GM12878 (cell line): ENCODE data around the gene ARF5. TPM values are rescaled to one million over a fixed set of nuclear protein-coding genes. Genes with fewer than 3 reads are reported as not detected.

Experiments
- ATAC-seq: fragments of 200-7000 bp; cut with Tn5 transposase; 3 replicates; pipeline ENCODE4 v1.9.1; 2020; ENCODE audit warnings: mild to moderate bottlenecking, moderate library complexity
- BruUV-seq: library from RNA; stranded (reverse); fragments of 400-500 nt; replicated peaks from 2 replicates; lab custom pipeline; 2021; lab: Mats Ljungman, UMichigan
- CTCF ChIA-PET: fragments of 300-600 bp; sonication (Branson Sonifier 250); formaldehyde crosslinking; extraction: SDS; loops from one replicate; lab custom pipeline; 2021; ENCODE audit warnings: inconsistent platforms; lab: Yijun Ruan, JAX
- POLR2A ChIA-PET: fragments of 350-600 bp; formaldehyde crosslinking; extraction: SDS; loops from one replicate; lab custom pipeline; 2021; ENCODE audit warnings: inconsistent platforms; lab: Charles Lee
- RAD21 ChIA-PET: fragments of 300-600 bp; sonication (Branson Sonifier 250); formaldehyde crosslinking; loops from one replicate; lab custom pipeline; 2023; ENCODE audit warnings: antibody characterized with exemption; ENCODE audit not compliant: unreplicated experiment; lab: Charles Lee
- SMC1A ChIA-PET: fragments of 300-600 bp; sonication (Branson Sonifier 250); formaldehyde crosslinking; loops from one replicate; lab custom pipeline; 2023; ENCODE audit not compliant: unreplicated experiment, uncharacterized antibody; lab: Charles Lee
- DNase-seq: peaks from one replicate; pipeline ENCODE4 v3.0.0-alpha.2; 2011; ENCODE audit warnings: low read depth, low spot score
- FAIRE-seq: peaks from 3 replicates; lab custom pipeline; 2011; peaks lifted over from hg19 to GRCh38; lab: Jason Lieb, UNC
- H2AFZ ChIP-seq: 2 replicates; pipeline ENCODE4 v1.6.0; 2011; ENCODE audit warnings: low read depth, low read length, control low read depth; ENCODE audit not compliant: control insufficient read depth
- H3K27ac ChIP-seq: 2 replicates; pipeline ENCODE4 v1.5.1; 2011; ENCODE audit warnings: control low read depth; ENCODE audit not compliant: control insufficient read depth, insufficient read depth
- H3K27me3 ChIP-seq, 2 experiments: replicated peaks in 1 of 2; 2 replicates each; pipeline versions ENCODE4 v1.6.0 to v1.6.1; 2011; ENCODE audit warnings: low read length in 1 of 2; ENCODE audit not compliant: control insufficient read depth in 2 of 2, insufficient read depth in 2 of 2
- H3K36me3 ChIP-seq, 2 experiments: 2 replicates each; pipeline ENCODE4 v1.5.1; 2011; ENCODE audit warnings: low read length in 1 of 2; ENCODE audit not compliant: control insufficient read depth in 2 of 2, insufficient read depth in 2 of 2
- H3K4me1 ChIP-seq: 2 replicates; pipeline ENCODE4 v1.6.1; 2011; ENCODE audit warnings: mild to moderate bottlenecking, low read length, moderate library complexity, mixed read lengths; ENCODE audit not compliant: control insufficient read depth, insufficient read depth
- H3K4me2 ChIP-seq: 2 replicates; pipeline ENCODE4 v1.6.0; 2011; ENCODE audit warnings: control low read depth; ENCODE audit not compliant: control insufficient read depth, insufficient read depth
- H3K4me3 ChIP-seq: fragments of 200-600 bp; sonication (generic); 2 replicates; pipeline ENCODE4 v1.5.1; 2016
- H3K79me2 ChIP-seq: 2 replicates; pipeline ENCODE4 v1.6.0; 2011; ENCODE audit warnings: low read length; ENCODE audit not compliant: control insufficient read depth, insufficient read depth
- H3K9ac ChIP-seq: 2 replicates; pipeline ENCODE4 v1.8.0; 2011; ENCODE audit warnings: low read length, control low read depth, mixed read lengths; ENCODE audit not compliant: control insufficient read depth, insufficient read depth
- H3K9me3 ChIP-seq: replicated peaks from 3 replicates; pipeline ENCODE4 v1.5.1; 2011; ENCODE audit warnings: mild to moderate bottlenecking, low read length; ENCODE audit not compliant: control insufficient read depth, insufficient read depth
- H4K20me1 ChIP-seq: 2 replicates; pipeline ENCODE4 v1.6.0; 2011; ENCODE audit not compliant: control insufficient read depth, insufficient read depth
- ETV6 ChIP-seq, 2 experiments: fragments of 450-650 bp in 1 of 2; IDR thresholded peaks in 1 of 2; conservative IDR thresholded peaks in 1 of 2; 2 replicates each; pipeline ENCODE4 v1.6.1; 2014; ENCODE audit warnings: antibody characterized with exemption in 1 of 2, borderline replicate concordance in 1 of 2, low read depth in 1 of 2, mild to moderate bottlenecking in 1 of 2, moderate library complexity in 1 of 2
- WGBS: methylation state at CpG from one replicate; pipeline ENCODE4 v1.1.6; 2016; ENCODE audit warnings: low lambda C conversion rate; ENCODE audit not compliant: insufficient replicate concordance, insufficient coverage; ENCODE audit errors: missing lambda C conversion rate; 5-methylcytosine and 5-hydroxymethylcytosine counted together
- in situ Hi-C: fragments of 300-500 bp; cut with MboI; formaldehyde crosslinking; loops from 9 replicates; pipeline ENCODE4 v1.14.3; 2018; ENCODE audit warnings: mixed read lengths
- intact Hi-C: fragments of 100-400 bp; cut with micrococcal nuclease; formaldehyde crosslinking; loops from one replicate; pipeline ENCODE4 v1.14.2; 2022; ENCODE audit not compliant: unreplicated experiment
- polyA plus RNA-seq, 11 experiments: library from polyadenylated mRNA; depleted of rRNA in 4 of 11; unstranded in 6 of 11; stranded (reverse) in 5 of 11; fragments of >200 nt; fragmentation: Nextera tagmentation in 4 of 11; fragmentation: Illumina TruSeq in 1 of 11; extraction: Ambion mirVana in 4 of 11; extraction: Trizol in 1 of 11; gene quantifications; 1 replicate in 1 of 11; 2 replicates in 10 of 11; pipeline versions ENCODE4 v1.2.1 to v1.2.3, GENCODE V29; 2011 to 2016; ENCODE audit warnings: inconsistent platforms in 2 of 11, missing spikeins in 2 of 11, low read depth in 1 of 11
- total RNA-seq, 4 experiments: library from RNA; depleted of rRNA in 3 of 4; stranded (reverse); fragments of >200 nt in 3 of 4; fragmentation: Illumina TruSeq in 1 of 4; extraction: Trizol in 1 of 4; gene quantifications; 2 replicates each; pipeline versions ENCODE4 v1.2.1 to v1.2.3, GENCODE V29; 2013 to 2021
- TF ChIP-seq, protein P1 (sequence below), 3 experiments: IDR thresholded peaks in 2 of 3; conservative IDR thresholded peaks in 1 of 3; 2 replicates each; pipeline ENCODE4 v1.5.1; 2011; ENCODE audit warnings: low read depth in 3 of 3, low read length in 3 of 3, mild to moderate bottlenecking in 3 of 3, control low read depth in 2 of 3, moderate library complexity in 2 of 3, inconsistent platforms in 1 of 3, mixed read lengths in 1 of 3; ENCODE audit not compliant: control insufficient read depth in 2 of 3, insufficient read depth in 1 of 3; ENCODE audit errors: extremely low read depth in 1 of 3

Gene ARF5
- total and polyA plus RNA-seq, 10 of the 15 experiments (the other 5 are each of a cell fraction or from before 2014, with no cell fraction given): 11.0 to 210 (median 131) TPM

GRCh38 chr7:127578036-127578684 lies 10.1 kb upstream of the ARF5 start:
- Histone ChIP-seq H3K4me1 (no peaks in the 10 kb centered on the region), H3K79me2 (no peaks in the 10 kb centered on the region; the same call in 1 of the 2 replicates)

More at GRCh38 chr7:127578036-127578684, 10.1 kb upstream of the ARF5 start:
- ChIA-PET CTCF (interaction anchor here (0.5 kb wide), 1 partner anchor 896 kb away, joined by 3 read pairs; no protein-coding TSS in a partner anchor), SMC1A (no interaction called here), RAD21 (no interaction called here), POLR2A (no interaction called here)
- in situ Hi-C loops (no loop called here), intact Hi-C loops (no loop called here)
- H3K36me3 ChIP-seq: peaks cover 3 to 7% of the 10 kb centered on the region in 2 experiments; a peak in 3 of 4 replicates
- BruUV-seq: no TSS peak
- no peak overlapping the region for H2AFZ ChIP-seq
- H3K9me3 ChIP-seq: no peaks in the 10 kb centered on the region
- H3K27me3 ChIP-seq: no peaks in the 10 kb centered on the region
- no peak for DNase-seq
- FAIRE-seq: no peak
- no peak overlapping the region for H3K4me3 ChIP-seq
- TF ChIP-seq ETV6 (conservative IDR thresholded peaks at IDR 0.05 in 1 of 2, IDR thresholded peaks at IDR 0.05 in 1 of 2; ENCODE audit: borderline replicate concordance in 1 of 2, low read depth in 1 of 2): no peak
- TF ChIP-seq, protein P1, sequence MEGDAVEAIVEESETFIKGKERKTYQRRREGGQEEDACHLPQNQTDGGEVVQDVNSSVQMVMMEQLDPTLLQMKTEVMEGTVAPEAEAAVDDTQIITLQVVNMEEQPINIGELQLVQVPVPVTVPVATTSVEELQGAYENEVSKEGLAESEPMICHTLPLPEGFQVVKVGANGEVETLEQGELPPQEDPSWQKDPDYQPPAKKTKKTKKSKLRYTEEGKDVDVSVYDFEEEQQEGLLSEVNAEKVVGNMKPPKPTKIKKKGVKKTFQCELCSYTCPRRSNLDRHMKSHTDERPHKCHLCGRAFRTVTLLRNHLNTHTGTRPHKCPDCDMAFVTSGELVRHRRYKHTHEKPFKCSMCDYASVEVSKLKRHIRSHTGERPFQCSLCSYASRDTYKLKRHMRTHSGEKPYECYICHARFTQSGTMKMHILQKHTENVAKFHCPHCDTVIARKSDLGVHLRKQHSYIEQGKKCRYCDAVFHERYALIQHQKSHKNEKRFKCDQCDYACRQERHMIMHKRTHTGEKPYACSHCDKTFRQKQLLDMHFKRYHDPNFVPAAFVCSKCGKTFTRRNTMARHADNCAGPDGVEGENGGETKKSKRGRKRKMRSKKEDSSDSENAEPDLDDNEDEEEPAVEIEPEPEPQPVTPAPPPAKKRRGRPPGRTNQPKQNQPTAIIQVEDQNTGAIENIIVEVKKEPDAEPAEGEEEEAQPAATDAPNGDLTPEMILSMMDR (IDR thresholded peaks at IDR 0.05 in 2 of 3, conservative IDR thresholded peaks at IDR 0.05 in 1 of 3; ENCODE audit: control insufficient read depth in 2 of 3, extremely low read depth in 1 of 3, insufficient read depth in 1 of 3, low read depth in 3 of 3, low read length in 3 of 3): peak; percentile 22 to 35 (median 25); a peak in 3 of 6 replicates
- no peak overlapping the region for H3K27ac ChIP-seq
- no peak overlapping the region for H3K4me2 ChIP-seq
- ATAC-seq: peak; percentile 40; the same call in 1 of the 3 replicates
- H4K20me1 ChIP-seq: no peaks in the 10 kb centered on the region; the same call in 1 of the 2 replicates
- 90% methylated on average over 5 of the region's 5 CpGs for WGBS
- no peak overlapping the region for H3K9ac ChIP-seq
